GM19463 (cell line): ENCODE data around the gene NEGR1.
"Not testable (repeated sequence)": the region's sequence is repeated elsewhere in the genome, so short reads cannot be mapped to it uniquely, and the experiment has no call there.

Experiments used
- ATAC-seq: cut with Tn5 transposase; IDR thresholded peaks from one replicate; pipeline ENCODE4 v1.9.1; 2021; ENCODE audit warnings: mild to moderate bottlenecking, moderate library complexity; ENCODE audit not compliant: unreplicated experiment

Gene NEGR1

GRCh38 chr1:71956613-71957285, 325.6 kb downstream of the NEGR1 start:
- no peak for ATAC-seq

- ATAC-seq: no peak
These were observed 331.8 kb downstream of the NEGR1 start for GRCh38 chr1:71950579-71950978.

GRCh38 chr1:71949681-71950080, 332.7 kb downstream of the NEGR1 start:
- no peak for ATAC-seq

DNA sequence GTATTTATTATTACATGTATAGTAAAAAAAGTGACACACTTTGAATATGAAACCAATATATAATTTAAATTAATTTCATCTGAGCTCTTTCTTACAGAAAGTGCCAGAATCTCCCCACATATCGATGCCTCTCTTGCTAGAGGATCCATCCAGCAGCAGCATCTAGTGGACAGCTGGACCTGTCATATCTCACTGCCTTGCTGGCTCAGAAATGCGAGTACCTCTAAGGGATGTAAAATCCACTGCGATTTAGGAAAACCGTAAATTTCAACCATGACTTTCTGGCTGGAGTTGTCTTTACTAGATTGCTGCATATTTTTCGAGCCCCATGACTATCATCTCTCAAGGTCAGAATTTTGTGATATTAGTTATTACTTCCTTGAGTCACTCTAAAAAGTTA, 333.8 kb downstream of the NEGR1 start:
- ATAC-seq: no peak

GRCh38 chr1:71944006-71944405, 338.3 kb downstream of the NEGR1 start:
- no peak for ATAC-seq

GRCh38 chr1:71940261-71940660, 342.1 kb downstream of the NEGR1 start:
- no peak for ATAC-seq

GRCh38 chr1:71930511-71930910, 351.8 kb downstream of the NEGR1 start:
- no peak for ATAC-seq

GRCh38 chr1:71921935-71922559, 360.3 kb downstream of the NEGR1 start:
- no peak for ATAC-seq

DNA sequence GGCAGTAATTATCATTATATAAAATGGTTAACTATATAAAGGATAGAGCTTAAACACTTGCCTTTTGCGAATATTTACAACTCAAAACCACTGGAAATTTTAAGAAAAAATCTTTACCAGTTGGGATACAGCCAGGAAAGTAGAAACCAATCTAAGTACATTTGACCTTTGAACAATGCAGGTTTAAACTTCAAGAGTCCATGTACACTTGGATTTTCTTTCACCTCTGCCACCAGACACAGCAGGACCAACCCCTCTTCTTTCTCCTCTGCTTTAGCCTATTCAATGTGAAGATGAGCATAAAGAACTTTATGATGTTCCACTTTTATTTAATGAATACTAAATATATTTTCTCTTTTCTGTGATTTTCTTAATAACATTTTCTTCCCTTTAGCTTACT, 361.1 kb downstream of the NEGR1 start:
- no peak for ATAC-seq

- ATAC-seq: no peak
These were observed 361.8 kb downstream of the NEGR1 start for GRCh38 chr1:71920556-71920955.

DNA sequence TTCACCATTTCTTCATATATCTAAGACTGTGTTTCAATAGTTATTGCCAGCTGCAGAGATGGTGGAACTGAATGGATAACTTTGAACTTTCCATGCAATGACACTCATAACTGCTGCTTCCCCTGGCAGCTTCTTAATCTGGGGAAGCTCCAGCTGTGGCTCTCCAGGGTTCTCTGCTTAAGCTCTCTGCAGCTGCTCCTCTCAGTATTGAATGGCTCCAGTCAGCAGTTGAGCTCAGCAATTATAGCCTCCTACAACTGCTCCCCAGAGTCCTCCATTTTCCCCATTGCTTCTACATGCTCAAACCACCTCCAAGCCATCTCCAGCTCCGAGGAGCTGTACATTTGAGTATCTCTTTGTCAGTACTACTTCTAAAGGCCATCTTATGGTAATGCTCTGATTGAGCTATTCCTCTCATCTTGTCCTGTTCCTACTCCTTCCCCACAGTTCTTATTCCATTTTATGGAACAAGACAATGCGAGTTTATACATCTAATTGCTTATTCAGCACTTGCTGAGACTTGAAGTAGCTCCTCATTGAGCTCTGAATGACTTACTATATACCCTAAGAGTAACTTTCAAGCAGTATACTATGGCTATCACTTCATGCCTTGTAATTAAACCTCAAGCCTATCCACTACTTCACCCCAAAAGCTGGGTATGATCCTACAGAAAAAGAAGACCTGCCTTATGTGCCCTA, 362.4 kb downstream of the NEGR1 start:
- ATAC-seq: no peak

- ATAC-seq: no peak
These were observed 363.7 kb downstream of the NEGR1 start for GRCh38 chr1:71918630-71919029.

DNA sequence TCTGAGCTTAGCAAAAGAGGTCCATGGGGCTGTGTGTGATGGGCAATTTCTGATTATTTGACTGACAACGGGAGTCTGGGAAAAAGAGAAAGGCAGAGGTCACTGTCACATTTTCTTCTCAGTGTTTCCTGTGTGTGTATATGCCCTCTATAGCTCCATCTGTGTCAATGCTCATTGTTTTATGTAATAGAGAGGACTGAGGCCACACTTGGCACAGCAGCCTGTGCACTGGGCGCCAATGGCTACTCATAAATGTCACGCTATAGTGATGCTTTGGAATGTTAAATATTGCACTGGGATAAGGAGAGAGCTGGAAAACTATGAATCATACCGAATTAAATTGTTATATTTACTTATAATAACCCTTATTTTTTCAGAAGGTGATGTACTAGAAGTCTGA, 365.4 kb downstream of the NEGR1 start:
- no peak for ATAC-seq

GRCh38 chr1:71914626-71915025, 367.7 kb downstream of the NEGR1 start:
- ATAC-seq: no peak

GRCh38 chr1:71908871-71909390, 373.4 kb downstream of the NEGR1 start:
- ATAC-seq: no peak

GRCh38 chr1:71908303-71908702, 374.0 kb downstream of the NEGR1 start:
- no peak for ATAC-seq

DNA sequence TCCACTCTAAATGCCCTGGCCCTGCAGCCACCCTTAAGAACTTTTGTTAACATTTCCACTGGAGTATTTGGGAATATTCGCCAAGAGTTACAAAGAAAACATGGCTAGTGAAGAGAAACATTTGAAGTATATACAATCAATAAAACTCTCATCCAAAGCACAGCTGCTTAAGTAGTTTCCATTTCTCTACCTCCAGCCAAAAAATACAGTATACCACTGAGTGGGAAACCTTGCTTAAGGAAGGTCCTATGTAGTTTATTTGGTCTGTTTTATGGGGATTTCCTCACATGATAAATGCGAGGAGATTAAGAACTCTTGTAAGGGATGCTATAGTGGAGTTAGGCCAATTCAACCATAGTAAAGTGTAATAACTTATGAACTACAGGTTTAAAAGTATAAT, 382.5 kb downstream of the NEGR1 start:
- no peak for ATAC-seq

DNA sequence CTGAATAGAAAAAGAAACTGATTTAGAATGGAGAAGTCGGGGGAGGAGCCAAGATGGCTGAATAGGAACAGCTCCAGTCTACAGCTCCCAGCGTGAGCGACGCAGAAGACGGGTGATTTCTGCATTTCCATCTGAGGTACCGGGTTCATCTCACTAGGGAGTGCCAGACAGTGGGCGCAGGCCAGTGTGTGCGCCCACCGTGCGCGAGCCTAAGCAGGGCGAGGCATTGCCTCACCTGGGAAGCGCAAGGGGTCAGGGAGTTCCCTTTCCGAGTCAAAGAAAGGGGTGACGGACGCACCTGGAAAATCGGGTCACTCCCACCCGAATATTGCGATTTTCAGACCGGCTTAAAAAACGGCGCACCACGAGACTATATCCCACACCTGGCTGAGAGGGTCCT, 394.2 kb downstream of the NEGR1 start:
- ATAC-seq: not testable (repeated sequence)

GRCh38 chr1:71885171-71885570, 397.2 kb downstream of the NEGR1 start:
- ATAC-seq: no peak

DNA sequence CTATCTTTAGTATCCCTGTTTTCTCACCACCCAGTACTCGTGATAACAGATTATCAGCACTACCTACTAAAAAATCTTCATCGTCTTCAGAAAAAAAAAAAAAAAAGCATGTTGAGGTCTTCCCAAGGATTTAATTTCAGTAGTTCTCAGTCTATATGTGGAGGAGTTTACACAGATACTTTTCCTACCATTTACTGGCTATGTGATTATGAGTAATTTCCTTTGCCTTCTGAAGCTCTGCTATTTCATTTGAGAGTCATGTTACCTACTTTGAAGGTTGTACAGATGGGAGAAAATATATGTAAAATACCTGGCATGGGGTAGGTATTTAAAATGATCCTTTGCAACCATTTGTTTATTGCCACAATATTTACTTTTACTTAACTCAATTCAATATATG, 399.7 kb downstream of the NEGR1 start:
- ATAC-seq: no peak

DNA sequence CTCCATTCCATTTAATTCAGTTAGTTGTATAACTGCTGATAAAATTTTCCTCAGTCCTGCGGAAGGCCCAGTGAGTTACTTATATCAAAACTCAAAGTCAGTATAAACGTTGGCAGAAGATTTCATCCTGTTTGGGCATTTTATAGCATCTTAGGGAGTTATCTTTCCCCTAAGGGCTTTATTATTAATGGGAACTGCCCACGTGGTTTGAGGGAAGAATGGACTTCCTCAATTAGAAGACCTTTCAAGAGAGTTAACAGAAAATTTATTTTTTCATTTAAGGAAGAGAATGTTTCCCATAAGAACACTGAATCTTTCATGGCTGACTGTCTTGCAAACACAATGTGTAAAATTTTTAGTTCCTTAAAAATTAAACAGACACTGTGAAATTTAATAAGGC, 400.1 kb downstream of the NEGR1 start:
- no peak for ATAC-seq

DNA sequence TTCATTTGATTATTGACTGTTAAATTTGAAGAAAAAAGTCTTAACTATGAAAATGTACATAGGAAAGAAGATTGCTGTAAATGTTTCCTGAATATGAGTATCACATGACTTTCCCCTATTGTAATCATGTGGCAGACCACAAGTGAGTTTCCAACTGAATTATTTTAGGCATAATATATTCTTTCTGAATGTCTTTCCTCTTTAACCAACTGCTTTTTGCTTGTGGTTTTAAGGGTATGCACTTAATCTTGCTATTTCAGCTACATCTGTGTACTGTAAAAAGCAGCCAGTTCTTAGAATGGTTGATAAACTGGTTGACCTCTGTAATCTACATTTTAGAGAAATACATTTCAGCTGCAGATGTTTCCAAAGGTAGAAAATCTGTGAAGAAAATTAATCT, 400.7 kb downstream of the NEGR1 start:
- no peak for ATAC-seq
